GM12865 (cell line): Measurements from ENCODE around the gene TTLL9.

Source experiments
- DNase-seq: peaks from one replicate; pipeline ENCODE4 v3.0.0; 2010; ENCODE audit warnings: low read depth
- H3K4me3 ChIP-seq: 2 replicates; pipeline ENCODE4 v1.5.1; 2011; ENCODE audit warnings: mild to moderate bottlenecking, low read depth, low read length, control low read depth
- CTCF ChIP-seq: IDR thresholded peaks from 2 replicates; pipeline ENCODE4 v1.5.1; 2011; ENCODE audit warnings: low read length, control low read depth, low read depth, inconsistent platforms; ENCODE audit not compliant: insufficient read depth; ENCODE audit errors: missing control alignments

The TTLL9 gene

GRCh38 chr20:31843881-31844280 is 26.6 kb upstream of the TTLL9 start:
- DNase-seq: no peak

GRCh38 chr20:31844737-31845299 is 25.6 kb upstream of the TTLL9 start:
- no peak for DNase-seq
- H3K4me3 ChIP-seq: no peak overlapping the region
- TF ChIP-seq CTCF: no peak

More at GRCh38 chr20:31843881-31844280, 26.6 kb upstream of the TTLL9 start:
- H3K4me3 ChIP-seq: no peak overlapping the region
- no peak for TF ChIP-seq CTCF

GRCh38 chr20:31845300-31845863 is 25.1 kb upstream of the TTLL9 start, which contains the start of gene FOXS1:
Gene FOXS1 (minus strand): TSS chr20:31845604. CDS start chr20:31845542, 62 bp downstream.
- H3K4me3 ChIP-seq: no peak within 1 kb of the TSS
- no peak for TF ChIP-seq CTCF

DNA sequence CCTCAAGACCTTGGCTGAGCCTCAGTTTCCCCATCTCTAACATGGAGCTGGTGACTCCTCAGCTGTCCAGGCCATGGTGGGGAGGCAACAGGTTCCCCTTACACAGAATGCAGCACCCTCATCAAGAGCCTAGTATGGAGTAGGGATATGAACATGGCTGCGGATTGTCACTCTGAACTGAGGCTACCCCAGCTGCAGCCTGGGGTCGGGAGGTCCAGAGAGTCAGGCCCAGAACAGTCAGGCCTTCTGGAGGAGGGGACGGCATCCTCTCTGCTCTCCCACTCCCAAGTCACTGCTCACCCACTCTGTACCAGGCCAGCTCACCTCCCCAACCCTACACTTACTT is 23.7 kb upstream of the TTLL9 start:
- DNase-seq: no peak
- H3K4me3 ChIP-seq: no peak overlapping the region
- TF ChIP-seq CTCF: no peak

More at GRCh38 chr20:31845300-31845863, 25.1 kb upstream of the TTLL9 start, which contains the start of gene FOXS1:
- DNase-seq: no peak

- H3K4me3 ChIP-seq: no peak overlapping the region
- no peak for DNase-seq
- TF ChIP-seq CTCF: no peak
Measured at GRCh38 chr20:31848088-31848999, 22.1 kb upstream of the TTLL9 start.

- no peak overlapping the region for H3K4me3 ChIP-seq
- no peak for TF ChIP-seq CTCF
- DNase-seq: no peak
Measured at GRCh38 chr20:31849306-31849930, 21.0 kb upstream of the TTLL9 start.
